ENCODE results near the gene SSC5D. TPM values are rescaled to one million over a fixed set of nuclear protein-coding genes. Genes with fewer than 3 reads are reported as not detected.

Gene SSC5D
- total RNA-seq, 1 donor from 2014 or later, result 3.7 TPM

DNA sequence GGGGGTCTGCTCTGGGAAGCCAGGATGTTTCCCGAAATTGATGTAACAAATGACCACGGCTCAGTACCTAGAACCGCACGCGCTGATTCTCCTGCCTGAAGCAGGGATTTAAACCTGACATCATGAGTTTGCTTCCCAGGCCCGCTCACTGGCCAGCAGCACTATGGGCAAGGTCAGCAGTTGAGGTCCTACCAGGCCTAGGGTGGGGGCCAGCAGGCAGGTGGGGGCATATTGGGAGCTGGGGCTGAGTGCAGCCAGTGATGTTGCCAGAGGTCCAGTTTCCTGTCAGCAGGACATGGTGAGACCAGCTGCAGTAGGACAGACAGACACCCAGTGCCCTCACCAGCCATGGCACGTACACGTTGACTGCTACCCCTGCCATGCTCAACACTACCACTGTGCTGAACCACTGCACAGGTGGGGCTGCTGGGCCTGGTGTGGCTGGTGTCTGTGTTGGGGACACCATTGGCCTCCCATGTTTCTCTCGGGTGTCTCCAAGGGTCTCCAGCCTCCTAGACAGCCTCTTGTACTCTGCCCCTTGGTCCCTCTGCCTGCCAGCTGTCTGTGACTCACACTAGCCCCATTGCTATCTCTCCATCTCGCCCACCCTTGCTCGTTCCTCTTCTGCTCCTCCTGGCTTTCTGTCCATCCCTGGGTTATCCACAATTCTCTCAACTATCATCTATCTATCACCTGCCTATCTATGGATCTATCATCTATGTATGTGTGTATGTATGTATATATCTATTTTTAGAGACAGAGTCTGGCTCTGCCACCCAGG, 22.6 kb upstream of the SSC5D start:
- Histone ChIP-seq H3K27me3 (ENCODE audit: low read depth) (no peaks in the 10 kb centered on the region), H3K4me3 (no peak overlapping the region), H3K4me1 (peaks cover 25% of the 10 kb centered on the region), H3K27ac (replicated peaks) (no peak overlapping the region), H3K36me3 (no peaks in the 10 kb centered on the region), H3K9me3 (replicated peaks) (no peaks in the 10 kb centered on the region)
- no peak for DNase-seq
- TF ChIP-seq CTCF (IDR thresholded peaks at IDR 0.05; ENCODE audit: borderline replicate concordance), result no peak
- intact Hi-C loops (cut with micrococcal nuclease), result no loop called here

DNA sequence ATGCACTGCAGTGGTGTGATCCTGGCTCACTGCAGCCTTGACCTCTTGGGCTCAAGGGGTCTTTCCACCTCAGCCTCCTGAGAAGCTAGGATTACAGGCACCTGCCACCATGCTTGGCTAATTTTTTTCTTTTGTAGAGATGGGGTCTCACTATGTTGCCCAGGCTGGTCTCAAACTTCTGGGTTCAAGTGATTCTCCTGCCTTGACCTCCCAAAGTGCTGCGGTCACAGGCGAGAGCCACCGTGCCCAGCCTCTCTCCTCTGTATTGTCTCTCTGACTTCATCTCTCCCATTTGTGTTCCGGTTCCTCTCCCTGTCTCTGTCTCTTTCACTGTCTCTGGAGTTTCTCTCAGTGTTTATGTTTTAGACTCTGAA, 22.0 kb upstream of the SSC5D start:
- TF ChIP-seq CTCF (IDR thresholded peaks at IDR 0.05; ENCODE audit: borderline replicate concordance), result no peak
- Histone ChIP-seq H3K4me3 (no peak overlapping the region), H3K36me3 (no peaks in the 10 kb centered on the region), H3K9me3 (replicated peaks) (no peaks in the 10 kb centered on the region), H3K27ac (replicated peaks) (no peak overlapping the region), H3K27me3 (ENCODE audit: low read depth) (no peaks in the 10 kb centered on the region), H3K4me1 (peaks cover 19% of the 10 kb centered on the region)
- DNase-seq, result no peak
- intact Hi-C loops (cut with micrococcal nuclease), result no loop called here

DNA sequence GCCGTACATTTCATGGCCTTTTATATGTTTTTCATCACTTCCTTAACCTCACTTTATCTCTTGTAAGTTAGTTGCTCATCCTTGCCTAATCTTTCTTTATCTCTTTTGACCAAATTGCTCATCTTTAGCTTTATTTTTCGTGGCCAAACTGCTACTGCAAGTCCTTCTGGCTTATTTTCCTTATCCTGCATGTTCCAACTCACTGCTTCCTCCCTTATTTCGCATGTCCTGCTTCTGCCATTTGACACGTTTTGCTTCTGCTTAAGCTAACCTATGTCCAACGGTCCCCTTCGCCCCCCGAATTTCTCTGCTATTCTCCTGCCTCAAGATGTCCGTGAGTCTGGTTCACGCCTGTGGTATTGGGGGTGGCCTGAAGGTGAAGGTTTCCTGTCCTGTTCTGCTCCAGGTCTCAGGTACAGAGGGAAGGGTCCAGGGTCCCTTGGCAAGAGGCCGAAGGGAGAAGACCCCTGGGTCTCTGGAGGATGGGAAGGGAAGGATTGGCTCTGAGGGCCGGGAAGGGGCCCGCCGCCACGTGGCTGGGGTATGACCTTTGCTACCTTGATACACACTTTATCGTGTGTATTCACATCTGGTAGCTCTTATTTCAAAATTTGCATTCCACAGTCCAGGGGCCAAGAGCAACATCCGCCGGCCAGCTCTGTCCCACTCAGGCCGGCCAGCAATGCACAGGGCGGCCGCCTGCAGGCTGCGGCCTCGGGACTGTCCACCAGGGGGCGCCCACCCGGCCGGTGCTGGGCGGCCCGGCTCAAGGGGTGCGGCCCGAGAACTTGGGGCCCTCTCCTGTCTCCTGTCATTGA, 20.8 kb upstream of the SSC5D start:
- H3K4me3 ChIP-seq, result no peak overlapping the region
- H3K27ac ChIP-seq (replicated peaks), result peak overlapping the region; percentile 23
- peak; percentile 69 for DNase-seq
- no peaks in the 10 kb centered on the region for H3K36me3 ChIP-seq
- intact Hi-C loops (cut with micrococcal nuclease), result loop anchor here (2.0 kb wide), 1 partner anchor 37 kb away; no protein-coding TSS in a partner anchor
- peaks cover 12% of the 10 kb centered on the region for H3K4me1 ChIP-seq
- H3K9me3 ChIP-seq (replicated peaks), result no peaks in the 10 kb centered on the region
- no peaks in the 10 kb centered on the region for H3K27me3 ChIP-seq (ENCODE audit: low read depth)
- no peak for TF ChIP-seq CTCF (IDR thresholded peaks at IDR 0.05; ENCODE audit: borderline replicate concordance)

DNA sequence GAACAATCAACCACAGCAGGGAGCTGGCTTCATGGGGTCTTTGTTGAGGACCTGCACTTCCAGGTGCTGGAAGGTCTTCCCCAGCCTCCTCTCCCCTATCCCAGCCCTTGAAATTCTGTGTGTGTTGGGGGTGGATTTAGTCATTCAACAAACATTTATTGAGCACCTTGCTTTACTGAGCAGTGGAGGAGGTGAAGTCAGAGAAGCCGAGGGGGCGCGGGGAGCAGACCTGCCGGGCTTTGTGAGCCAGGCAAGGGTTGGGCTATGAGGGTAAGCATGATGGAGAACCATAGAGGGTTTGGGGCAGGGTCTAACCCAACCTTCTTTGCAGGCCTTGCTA, 20.2 kb upstream of the SSC5D start:
- no peak for DNase-seq
- Histone ChIP-seq H3K9me3 (replicated peaks) (no peaks in the 10 kb centered on the region), H3K27me3 (ENCODE audit: low read depth) (no peaks in the 10 kb centered on the region), H3K36me3 (no peaks in the 10 kb centered on the region), H3K4me1 (peaks cover 9% of the 10 kb centered on the region), H3K4me3 (no peak overlapping the region), H3K27ac (replicated peaks) (no peak overlapping the region)
- TF ChIP-seq CTCF (IDR thresholded peaks at IDR 0.05; ENCODE audit: borderline replicate concordance), result no peak
- intact Hi-C loops (cut with micrococcal nuclease), result loop anchor here (2.0 kb wide), 1 partner anchor 37 kb away; no protein-coding TSS in a partner anchor

GRCh38 chr19:55471266-55471665, 17.0 kb upstream of the SSC5D start:
- no peak for DNase-seq
- Histone ChIP-seq H3K27ac (replicated peaks) (no peak overlapping the region), H3K36me3 (no peaks in the 10 kb centered on the region), H3K27me3 (ENCODE audit: low read depth) (no peaks in the 10 kb centered on the region), H3K4me3 (no peak overlapping the region), H3K4me1 (peaks cover 15% of the 10 kb centered on the region), H3K9me3 (replicated peaks) (no peaks in the 10 kb centered on the region)
- no peak for TF ChIP-seq CTCF (IDR thresholded peaks at IDR 0.05; ENCODE audit: borderline replicate concordance)
- intact Hi-C loops (cut with micrococcal nuclease), result no loop called here
